NCI-H1048 (cell line): ENCODE results near the gene TSPAN16.

Experiments
- DNase-seq: peaks from one replicate; lab custom pipeline; 2025; lab: John Stamatoyannopoulos, UW

Gene TSPAN16, protein sequence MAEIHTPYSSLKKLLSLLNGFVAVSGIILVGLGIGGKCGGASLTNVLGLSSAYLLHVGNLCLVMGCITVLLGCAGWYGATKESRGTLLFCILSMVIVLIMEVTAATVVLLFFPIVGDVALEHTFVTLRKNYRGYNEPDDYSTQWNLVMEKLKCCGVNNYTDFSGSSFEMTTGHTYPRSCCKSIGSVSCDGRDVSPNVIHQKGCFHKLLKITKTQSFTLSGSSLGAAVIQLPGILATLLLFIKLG

DNA sequence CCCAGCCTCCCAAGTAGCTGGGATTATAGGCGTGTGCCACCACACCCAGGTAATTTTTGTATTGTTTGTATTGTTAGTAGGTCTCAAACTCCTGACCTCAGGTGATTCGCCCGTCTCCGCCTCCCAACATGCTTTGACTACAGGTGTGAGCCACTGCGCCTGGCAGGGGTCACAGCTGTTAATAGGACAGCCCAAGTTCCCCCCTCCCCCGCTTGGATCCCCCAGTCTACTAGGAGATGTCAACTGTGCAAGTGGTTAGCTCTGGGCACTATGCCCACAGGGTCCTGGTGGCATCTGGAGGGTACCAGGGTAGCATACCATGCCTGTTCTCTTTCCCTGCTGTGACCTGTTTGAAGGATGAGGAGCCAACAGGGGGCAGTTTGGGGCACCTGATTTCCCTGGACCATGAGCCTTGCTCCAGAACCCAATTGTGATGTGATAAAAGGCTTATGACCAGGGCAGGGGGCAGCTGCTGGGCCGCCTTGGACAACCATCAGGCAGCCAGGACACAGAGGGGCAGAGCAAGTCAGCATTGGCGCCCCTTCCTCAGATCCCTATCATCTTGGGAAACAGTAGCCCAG is at the start of gene TSPAN16:
Gene TSPAN16 (plus strand): TSS at position 496 of the 581 bp plus-strand sequence. CDS start 138 bp downstream, outside the sequence.
- no peak for DNase-seq

DNA sequence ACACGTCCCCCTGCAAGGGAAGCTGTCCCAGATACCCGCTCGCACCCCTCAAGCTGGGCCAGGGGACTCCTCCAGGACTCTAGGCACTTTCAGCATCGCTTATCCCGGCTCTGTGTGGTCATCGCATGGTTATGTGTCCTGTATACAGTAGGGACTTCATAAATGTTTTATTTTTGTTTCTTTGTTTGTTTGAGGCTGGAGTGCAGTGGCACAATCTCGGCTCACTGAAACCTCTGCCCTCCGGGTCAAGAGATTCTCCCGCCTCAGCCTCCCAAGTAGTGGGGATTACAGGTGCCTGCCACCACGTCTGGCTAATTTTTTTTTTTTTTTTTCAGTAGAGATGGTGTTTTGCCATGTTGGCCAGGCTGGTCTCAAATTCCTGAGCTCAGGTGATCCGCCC is 49.0 kb upstream of the TSPAN16 start:
- DNase-seq, result no peak

DNA sequence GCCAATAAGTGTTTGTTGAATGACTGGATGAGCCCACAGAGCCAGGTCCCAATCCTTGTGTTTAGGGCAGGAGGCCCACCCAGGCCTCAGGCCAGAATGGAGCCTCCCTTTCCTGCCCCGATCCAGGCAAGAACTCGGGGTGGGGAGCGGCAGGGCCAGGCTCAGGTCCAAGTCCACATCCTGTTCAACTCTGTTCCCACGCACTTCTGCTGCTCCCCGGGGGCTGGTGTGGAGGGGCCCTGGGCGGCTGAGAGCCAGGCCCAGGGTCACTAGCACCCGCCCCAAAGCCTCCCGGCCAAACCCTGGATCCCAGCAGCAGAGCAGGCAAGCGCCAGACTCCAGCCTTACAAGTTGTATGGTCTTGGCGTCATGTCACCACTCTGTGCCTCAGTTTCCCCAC is 48.6 kb upstream of the TSPAN16 start:
- no peak for DNase-seq

DNA sequence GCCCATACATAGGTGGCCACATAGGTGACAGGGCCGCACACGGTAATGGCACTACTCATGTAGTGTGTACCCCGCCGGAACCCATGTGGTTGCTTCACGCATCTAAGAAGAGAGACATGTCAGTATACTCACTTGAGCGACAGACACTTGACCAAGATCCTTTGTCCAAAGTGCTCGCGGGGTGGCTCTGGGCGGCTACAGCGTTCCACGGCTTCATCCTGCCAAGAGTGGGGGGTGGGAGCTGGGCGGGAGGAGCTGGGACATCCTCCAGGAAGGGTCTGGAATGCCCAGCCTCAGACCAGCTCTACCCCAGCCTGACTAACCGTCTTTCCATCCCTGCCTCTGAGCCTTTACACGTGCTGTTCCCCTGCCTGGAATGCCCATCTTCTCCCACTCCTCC is 48.0 kb upstream of the TSPAN16 start:
- no peak for DNase-seq

DNA sequence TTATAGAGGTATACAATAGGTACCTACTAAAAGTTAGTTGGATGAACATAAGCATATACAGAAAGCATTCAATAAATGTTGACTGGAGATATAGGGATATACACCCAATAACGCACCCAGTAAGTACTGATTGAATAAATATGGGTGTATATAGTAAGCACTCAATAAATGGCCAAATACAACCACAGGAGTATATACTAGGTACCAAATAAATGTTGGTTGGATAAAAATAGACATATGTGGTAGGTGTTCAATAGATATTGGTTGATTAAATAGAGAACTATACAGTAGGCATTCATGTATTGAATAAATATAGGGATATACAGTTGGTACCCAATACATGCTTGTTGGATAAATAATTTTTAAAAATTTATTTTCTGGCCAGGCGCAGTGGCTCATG is 47.1 kb upstream of the TSPAN16 start:
- no peak for DNase-seq

DNA sequence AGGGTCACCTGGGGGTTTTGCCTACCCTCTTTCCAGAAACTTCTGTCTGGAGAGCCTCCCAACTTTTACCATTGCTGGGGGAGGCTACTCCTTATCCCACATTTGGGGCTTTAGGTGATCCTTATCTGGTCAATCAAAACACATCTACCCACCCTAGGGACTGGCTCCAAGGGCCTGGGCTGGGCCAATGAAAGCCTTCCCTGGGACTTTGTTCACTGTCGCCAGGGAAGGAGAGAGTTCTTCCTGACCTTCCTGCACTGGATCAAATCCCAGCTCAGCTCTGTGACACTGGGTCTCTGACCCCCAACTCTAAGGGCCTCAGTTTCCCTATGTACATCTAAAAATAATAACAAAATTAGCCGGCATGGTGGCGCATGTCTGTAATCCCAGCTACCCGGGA is 44.7 kb upstream of the TSPAN16 start:
- DNase-seq, result no peak

DNA sequence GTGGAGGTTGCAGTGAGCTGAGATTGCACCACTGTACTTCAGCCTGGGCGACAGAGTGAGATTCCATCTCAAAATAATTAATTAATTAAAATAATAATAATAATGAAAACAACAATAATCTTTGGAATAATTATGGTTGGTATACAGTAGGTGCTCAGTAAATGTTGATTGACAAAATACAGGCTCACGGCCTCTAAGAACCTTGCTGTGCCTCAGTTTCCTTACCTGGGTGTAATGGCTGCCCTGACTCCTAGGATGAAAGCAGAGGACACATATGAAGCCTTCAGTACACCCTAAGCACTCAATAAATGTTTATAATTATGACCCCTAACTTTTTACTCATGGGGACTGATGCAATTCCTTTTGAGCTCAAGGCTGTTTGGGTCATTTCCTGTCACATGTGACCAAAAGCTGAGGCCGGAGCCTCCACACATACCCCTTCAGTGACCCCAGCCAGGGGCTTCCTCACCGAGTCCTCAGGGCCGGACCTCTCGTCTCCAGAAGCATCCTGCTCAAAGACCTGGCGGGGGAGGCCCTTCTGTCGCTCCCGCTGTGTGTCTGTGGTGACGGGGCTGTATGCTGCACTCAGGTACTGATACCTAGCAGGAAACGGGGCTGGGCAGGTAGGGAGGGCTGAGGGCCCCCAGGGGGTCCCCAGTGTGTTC is 44.2 kb upstream of the TSPAN16 start:
- DNase-seq, result no peak

DNA sequence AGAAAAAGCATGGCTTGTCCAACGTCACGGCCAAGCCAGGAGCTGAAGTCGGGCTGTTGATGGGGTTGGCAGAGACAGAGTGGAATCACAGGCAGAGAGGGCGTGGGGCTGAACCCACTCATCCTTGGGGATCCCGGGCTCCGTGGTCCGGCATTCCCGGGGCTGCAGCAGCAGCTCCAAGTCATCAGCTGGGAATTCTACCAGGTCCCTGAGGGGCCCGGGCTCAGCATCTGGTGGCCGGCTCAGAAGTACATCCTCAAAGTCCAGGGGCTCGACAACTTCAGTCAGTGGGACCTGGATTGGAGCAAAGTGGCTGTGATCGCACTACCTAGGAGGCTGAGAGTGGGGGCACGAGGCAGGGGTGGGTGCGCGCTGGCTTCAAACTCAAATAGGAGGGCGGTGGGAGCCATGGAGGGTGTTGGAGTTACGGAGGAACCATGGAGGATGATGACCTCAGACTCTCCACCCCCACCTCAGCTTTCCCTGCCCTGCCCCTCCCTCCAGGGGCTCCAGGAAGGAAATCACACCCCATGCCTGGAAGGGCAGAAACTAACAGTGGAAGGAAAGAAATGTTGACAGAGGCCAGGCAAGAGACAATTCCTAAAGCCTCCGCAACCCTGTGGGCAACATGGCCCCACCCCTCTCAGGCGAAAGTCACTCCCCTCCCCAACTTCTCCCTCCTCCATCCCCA is 43.1 kb upstream of the TSPAN16 start:
- no peak for DNase-seq

DNA sequence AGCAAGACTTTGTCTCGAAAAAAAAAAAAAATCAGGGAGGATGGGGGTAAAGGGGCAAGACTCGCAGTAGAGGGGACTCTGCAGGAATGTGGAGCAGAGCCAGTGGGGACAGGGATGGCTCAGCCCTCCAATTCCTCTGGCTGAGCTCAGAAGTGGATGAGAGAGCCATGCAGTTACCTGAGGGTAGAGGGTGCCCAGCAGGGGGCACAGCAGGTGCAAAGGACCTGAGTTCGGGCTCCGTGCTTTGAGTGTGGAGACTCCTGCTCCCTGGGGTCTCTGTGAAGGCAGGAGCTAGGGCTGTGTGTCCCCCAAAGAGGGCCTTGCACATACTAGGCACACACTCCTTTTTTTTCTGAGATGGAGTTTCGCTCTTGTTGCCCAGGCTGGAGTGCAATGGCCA is 41.3 kb upstream of the TSPAN16 start:
- no peak for DNase-seq

DNA sequence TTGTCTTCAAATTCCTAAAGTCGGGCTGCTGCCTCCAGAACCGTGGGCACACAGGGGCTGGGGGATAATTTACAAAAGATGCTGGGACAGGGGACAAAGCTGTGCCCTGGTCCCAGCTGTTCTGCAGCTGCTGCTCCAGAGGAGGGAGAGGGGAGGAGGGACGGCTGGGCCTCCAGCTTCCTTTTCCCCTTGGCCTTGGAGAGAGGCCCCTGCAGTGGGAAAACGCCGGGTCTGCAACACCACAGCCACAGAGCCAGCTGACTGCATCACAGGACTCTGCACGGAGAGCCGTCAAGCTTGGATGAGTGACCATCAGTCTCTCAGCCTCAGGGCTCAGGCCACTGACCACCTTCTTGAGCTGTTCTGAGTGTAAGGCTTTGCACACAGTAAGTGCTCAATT is 39.8 kb upstream of the TSPAN16 start:
- no peak for DNase-seq

DNA sequence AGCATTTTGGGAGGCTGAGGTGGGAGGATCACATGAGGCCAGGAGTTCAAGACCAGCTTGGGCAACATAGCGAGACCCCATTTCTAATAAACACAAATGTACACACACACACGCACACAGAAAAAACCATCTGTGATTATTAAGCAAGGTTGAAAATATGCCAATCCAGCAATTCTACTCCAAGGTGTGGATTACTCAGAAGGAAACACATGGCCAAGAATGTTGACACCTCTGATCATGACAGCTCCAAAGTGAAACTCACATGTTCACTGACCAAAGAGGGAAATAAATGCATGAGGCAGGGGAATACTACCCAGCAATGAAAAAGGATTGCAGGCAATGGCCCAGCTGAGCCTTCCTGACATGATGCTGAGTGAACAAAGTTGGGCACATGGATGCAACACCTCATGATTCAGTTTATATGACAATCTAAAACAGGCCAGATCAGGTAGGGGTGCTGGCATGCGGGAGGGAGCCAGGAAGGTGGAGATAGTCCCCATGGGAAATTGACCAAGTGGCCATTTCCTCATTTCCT is 38.0 kb upstream of the TSPAN16 start:
- no peak for DNase-seq

DNA sequence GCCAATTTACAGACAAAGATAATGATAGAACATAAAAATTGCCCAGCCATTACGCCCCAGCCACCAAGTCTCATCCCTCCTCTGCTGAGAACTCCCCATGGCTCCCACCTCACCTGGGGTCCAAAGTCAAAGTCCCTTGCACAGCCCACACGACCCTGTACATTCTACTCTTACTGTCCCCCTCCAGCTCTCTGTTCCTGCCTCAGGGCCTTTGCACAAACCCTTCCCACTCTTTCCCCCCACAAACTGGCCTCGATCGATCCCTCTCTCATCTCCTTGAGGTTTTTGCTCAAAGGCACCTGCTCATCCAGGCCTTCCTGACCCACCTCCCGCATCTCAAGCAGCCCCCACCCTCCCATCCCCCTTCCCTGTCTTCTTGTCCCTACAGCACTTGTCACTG is 35.0 kb upstream of the TSPAN16 start:
- DNase-seq, result no peak

DNA sequence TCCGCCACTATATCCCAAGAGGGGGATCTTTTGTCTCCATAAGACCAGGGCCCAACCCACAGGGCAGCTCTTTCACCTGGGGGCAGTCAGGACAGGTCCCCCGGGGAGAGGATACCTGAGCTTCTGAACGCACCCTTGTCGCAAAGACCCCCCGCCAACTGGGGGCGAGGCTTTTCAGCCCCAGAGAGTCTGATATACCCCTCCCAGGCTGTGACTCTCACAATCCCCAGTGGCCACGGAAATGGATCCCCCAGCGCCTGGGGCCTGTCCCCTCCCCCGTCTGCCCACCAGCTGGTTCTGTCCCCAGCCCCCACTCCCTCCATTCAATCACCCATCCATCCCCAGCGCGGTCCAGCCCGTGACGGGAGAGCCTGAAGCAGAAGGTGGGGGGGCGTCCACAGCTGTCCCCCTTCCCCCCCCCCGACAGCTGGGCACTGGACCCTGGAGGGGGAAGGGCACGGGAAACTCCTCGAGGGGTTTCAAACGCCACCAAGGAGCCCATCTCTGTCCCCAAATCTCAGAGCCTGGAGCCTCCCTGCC is 34.5 kb upstream of the TSPAN16 start:
- no peak for DNase-seq

DNA sequence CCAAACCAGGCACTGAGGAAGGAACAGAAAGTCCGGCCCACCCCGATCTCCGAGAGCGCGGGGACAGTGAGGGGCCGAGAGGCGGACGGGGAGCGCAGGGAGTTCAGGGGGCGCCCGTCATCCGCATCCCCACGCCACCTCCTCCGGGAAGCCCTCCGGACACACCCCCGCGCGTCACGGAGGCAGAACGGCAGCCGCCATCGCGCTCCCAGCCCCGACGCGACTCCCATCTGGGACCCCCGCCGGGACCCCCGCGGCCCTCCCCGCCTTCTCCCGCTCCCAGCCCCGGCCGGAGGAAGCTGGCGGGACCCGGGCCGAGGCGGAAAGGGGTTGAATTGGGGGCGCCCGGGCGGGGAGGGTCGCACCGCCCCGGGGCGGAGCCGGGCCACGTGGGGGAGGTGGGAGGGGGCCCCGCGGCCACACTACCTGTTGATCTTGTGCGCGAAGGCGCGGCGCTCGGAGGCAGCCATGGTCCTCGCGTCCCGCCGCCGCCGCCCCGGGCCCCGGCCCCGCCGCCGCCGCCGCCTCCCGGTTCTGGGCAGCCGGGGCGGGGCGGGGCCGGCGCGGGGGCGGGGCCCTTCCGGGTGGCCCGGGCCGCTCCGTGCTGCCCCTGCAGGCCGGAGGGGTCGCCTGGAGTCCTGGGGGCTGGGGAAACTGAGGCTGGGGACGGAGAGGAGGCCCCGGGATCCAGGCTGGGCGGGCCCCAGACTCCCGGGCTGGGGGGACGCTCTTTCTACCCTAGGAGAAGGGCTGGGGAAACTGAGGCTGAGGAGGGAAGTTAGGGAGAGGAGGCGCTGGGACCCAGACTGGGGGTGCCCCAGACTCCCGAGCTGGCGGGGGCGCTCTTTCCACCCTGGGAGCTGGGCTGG is 33.8 kb upstream of the TSPAN16 start, which contains the start of gene DOCK6:
Gene DOCK6 (minus strand): TSS at position 554 of the 869 bp plus-strand sequence. CDS start 84 bp downstream, at position 470.
- no peak for DNase-seq

DNA sequence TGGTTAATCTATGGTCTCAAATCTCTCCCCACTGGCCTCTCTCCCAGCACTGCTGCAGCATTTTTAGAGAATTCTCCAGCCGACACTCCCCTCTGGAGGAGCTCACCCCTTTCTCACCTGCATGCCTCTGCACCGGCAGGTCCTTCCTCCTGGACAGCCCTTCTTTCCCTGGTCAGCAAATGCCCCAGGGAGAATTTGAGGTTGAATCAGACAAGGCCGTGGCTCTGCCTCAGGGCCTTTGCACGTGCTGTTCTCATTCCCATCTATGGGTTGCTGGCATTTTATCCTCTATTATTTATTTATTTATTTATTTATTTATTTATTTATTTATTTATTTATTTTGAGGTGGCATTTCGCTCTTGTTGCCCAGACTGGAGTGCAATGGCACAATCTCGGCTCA is 32.2 kb upstream of the TSPAN16 start:
- no peak for DNase-seq

DNA sequence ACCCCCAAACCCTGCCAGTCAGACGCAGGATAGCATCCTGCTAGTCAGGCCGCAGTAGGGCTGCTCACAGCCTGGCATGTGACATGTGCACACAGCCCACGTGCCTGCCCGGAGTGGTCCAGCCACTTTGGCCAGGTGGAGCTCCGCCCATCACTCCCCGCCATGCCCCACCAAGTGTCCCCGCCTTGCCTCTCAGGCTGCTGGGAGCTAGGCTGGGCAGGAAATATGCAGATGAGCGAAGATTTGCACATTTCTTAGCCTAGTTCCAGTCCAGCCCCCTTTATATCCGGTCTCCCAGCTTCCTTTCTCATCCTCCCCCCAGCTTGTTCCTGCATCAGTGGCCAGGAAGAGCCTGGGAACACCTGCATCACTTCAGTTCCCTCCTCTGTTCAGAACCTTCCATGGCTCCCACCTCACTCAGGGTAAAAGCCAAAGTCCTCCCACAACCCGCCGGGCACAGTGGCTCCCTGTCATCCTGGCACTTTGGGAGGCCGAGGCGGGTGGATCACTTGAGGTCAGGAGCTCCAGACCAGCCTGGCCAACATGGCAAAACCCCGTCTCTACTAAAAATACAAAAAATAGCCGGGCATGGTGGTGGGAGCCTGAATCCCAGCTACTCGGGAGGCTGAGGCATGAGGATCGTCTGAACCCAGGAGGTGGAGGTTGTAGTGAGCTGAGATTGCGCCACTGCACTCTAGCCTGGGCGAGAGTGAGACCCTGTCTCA is 31.3 kb upstream of the TSPAN16 start:
- no peak for DNase-seq

DNA sequence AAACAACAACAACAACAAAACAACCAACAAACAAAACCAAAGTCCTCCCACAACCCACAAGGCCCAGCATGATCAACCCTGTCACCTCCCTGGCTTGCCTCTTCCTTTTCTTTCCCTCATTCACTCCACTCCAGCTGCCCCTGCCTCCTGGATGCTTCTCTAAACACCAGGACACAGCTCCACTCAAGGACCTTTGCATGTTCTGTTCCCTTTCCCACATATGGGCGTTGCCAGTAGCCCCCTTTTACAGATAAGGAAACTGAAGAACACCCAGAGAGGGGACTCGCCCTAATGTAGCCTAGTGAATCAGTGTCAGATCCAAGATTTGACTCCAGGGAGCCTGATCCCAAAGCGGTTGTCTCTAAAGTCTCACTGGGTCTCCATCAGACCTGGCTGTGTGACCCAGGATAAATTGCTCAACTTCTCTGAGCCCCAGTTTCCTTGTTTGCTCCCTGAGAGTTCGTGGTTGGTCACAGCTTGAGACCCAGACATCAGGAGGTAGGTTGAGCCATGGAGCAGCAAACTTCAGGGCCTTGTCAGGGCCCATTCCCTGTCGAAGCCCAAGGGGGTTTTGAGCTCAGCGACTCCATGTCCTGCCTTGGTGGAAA is 30.7 kb upstream of the TSPAN16 start:
- no peak for DNase-seq

DNA sequence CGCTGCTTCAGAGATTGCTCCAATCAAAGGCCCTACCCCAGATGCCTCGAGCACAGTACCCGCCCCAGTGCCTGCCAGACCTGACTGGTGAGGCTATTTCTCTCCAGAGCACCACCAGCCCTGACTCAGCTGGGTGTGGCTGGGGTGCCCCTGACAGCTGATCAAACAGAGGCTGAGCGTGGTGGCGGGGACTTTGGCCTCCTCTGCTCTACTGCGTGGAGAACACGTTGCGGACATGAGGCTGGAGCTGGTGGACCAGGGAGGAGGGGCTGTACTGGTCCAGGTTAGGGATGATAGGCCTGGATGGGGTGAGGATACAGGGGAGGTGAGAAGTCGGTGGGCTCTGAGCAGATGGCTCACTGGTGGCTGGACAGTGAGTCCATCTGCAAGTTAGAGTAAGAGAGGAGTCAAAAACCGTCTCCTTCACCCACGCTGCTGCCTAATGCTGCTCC is 30.1 kb upstream of the TSPAN16 start:
- no peak for DNase-seq

DNA sequence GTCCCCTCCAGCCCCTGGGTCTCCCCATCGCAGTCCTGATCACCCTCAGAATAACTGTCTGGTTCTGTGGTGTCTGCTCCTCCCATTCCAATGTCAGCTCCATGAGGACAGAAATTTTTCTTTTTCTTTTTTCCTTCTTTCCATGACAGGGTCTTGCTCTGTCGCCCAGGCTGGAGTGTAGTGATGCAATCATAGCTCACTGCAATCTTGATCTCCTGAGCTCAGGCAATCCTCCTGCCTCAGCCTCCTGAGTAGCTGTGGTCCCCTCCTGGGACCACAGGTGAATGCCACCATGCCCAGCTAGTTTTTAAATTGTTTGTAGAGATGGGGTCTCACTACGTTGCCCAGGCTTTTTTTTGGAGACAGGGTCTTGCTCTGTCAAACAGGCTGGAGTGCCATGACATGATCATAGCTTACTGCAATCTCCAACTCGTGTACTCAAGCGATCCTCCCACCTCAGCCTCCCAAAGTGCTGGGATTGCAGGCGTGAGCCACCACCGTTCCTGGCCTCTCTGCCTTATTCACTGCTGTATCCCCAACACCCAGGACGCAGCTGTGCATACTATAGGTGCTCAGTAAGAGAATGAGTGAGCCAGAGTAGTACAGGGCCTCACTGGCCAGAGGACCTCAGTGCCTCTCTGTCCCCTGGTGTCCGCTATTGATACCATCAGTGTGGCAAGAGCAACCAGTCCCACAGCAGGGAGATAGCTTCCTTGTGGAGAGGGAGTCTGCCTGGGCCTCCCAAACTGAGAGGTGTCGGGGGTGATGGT is 28.5 kb upstream of the TSPAN16 start:
- DNase-seq, result no peak
